ENCODE data around the gene ROS1.
A peak's percentile ranks its signal among the peaks of the same experiment; 100 is the strongest.

ROS1 gene

GRCh38 chr6:117306227-117306790 lies 119.4 kb downstream of the ROS1 start:
- peak; percentile 1 for DNase-seq

- no peak for DNase-seq
Measured at GRCh38 chr6:117304446-117304845, 121.3 kb downstream of the ROS1 start.

- DNase-seq: no peak
Measured at GRCh38 chr6:117303323-117303722, 122.4 kb downstream of the ROS1 start.

- DNase-seq: no peak
Measured at GRCh38 chr6:117298941-117299340, 126.8 kb downstream of the ROS1 start.

- DNase-seq: peak; percentile 18
Measured at GRCh38 chr6:117290173-117290846, 135.4 kb downstream of the ROS1 start.

GRCh38 chr6:117288083-117288715 lies 137.5 kb downstream of the ROS1 start:
- DNase-seq: no peak

DNA sequence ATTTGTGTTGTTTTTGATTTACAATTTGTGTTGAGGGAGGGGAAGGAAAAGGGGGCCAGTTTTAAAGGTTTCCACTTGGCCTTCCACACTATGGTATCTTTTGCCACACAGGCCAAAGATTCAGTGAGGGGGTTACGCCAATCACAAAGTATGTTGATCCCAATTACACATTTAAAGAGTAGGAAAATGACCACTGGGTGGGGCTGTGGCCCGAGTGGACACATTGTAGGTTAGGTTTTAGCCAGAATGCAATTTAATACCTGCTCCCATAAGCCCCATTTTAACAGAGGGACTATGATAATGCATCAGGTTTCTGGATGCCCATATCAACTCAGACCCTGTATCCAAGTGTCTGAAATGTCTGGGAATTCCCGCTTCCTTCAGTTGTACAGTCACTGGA lies 144.8 kb downstream of the ROS1 start:
- DNase-seq: peak; percentile 25

DNA sequence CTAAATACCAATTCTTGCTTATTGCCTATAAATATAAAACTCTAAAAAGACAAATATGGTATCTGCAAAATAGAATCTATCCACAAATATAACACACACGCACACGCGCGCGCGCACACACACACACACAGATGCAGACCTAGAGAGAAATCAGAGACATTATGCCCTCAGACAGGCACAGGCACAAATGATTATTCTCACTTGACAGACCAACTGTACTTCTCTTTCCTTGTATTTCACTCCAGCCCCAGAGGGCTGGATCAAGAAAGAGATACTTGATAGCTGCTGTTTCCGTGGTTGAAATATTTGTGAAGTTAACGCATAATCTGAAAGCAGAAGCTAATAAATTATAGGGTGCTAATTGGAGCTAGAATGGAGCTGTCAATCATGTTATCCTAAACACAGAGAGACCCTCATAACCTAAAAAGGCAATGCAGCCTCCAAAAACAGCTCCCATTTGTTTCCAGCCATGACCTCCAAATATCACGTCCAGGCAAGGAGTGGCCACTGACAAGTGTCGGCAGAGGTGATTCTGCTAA lies 148.9 kb downstream of the ROS1 start:
- DNase-seq: no peak

DNA sequence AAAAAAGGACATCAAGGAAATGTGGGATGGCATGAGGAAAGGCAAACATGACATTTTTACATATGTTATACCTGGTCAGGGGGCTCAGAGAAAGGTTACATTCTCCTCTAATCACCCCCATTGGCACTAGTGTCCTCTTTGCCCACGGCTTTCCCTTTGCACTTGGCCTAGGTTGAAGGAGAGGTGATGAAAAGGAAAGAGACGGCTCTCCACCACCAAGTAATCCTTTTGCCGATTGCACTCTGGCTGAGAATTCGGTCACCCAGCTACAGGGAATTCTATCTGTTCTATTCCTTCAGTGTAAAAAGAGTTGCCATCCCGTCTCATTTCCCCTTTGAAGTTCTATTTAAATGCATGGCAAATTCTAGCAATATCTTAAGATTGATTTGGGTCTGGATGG lies 150.0 kb downstream of the ROS1 start:
- no peak for DNase-seq

- no peak for DNase-seq
Measured at GRCh38 chr6:117275205-117275604, 150.5 kb downstream of the ROS1 start.

- DNase-seq: no peak
Measured at GRCh38 chr6:117272891-117273290, 152.9 kb downstream of the ROS1 start.

DNA sequence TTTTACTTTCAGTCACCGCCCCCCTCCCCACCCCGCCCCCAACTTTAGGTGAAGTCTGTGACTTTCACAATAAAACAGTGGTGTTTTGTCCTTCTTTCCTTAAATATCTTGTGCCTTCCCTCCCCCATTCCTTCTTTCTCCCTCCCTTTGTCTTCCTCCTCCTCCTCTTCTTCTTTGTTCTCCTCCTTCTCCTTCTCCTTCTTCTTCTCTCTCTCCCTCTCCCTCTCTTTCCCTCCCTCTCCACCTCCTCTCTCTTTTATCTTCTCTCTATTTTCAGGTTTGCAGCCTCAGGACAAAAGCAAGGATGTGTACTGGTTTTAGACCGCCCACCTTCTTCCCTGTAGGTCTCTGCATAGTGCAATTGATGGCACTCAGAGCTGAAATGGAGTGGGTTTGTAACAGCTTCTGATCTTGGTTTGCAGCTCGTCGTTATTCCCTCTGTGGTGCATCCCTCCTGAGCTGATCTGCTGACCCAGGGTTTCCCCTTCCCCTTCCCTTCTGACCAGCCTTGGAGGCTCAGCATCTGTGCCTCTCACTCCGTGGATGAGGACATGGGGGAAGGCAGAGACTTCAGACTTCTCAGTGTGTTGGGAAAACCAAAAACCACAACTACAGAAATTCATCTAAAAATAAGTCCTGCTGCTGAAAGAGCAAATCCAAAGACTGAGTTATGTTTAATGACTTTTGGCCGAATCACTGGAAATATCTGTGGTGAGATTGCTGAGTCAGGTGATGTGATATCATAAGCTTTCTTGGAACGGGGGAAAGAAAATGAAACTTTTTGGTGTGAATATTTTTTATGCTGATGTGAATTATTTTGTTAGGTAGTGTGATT lies 153.5 kb downstream of the ROS1 start:
- no peak for DNase-seq

DNA sequence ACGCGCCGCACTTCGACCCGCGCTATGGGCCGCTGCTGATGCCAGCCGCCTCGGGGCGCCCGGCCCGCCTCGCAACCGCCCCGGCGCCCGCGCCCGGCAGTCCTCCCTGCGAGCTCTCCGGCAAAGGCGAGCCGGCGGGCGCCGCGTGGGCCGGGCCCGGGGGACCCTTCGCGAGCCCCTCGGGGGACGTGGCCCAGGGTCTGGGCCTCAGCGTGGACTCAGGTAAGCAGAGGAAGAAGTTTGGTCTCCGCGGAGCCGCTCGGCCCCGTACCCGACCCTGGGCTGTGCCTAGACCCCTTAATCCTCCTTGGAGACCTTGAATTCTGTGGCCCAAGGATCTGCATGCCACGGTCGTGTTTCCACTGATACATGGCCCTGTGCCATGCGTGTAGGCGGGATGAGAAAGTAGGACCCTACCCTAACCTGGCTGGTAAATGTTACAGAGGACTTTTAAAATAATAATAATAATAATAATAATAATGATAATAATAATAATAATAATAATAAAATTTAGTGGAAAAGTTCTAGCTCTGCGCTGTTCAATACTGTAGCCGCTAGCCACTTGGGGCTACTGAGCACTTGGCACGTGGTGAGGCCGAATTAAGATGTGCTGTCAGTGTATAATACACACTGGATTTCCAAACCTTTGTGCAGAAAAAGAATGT lies 154.8 kb downstream of the ROS1 start:
- peak; percentile 53 for DNase-seq

DNA sequence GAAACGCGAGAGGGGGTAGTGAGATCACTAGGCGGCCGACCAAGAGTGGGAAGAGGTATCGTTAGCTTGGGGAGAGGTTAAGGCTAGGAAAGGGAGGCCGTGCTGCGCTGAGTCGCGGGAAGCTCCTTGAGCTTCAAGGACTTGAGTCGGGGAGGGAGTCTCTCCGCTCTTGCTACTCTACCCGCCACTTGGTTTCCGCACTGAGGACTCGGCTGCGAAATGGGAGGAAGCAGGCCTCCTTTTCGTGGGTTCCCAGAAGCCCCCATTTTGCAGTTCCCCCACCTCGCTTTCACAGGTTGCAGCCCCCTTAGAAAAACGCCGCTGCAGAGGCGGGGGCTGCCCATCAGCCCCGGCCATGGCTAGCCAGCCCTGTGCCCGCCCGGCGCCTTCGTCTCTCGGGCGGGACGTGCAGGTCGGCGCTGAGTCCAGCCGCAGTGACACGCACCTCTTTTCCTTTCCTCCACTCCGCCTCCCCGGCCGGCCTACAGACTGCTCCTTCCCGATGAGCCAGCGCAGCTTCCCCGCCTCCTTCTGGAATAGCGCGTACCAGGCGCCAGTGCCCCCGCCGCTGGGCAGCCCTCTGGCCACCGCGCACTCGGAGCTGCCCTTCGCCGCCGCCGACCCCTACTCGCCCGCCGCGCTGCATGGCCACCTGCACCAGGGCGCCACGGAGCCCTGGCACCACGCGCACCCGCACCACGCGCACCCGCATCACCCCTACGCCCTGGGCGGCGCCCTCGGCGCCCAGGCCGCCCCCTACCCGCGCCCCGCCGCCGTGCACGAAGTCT lies 155.5 kb downstream of the ROS1 start:
- peak; percentile 73 for DNase-seq

GRCh38 chr6:117269638-117270054 lies 156.1 kb downstream of the ROS1 start:
- no peak for DNase-seq

- no peak for DNase-seq
Measured at GRCh38 chr6:117268924-117269323, 156.8 kb downstream of the ROS1 start.

GRCh38 chr6:117267766-117268534 lies 157.8 kb downstream of the ROS1 start:
- no peak for DNase-seq

DNA sequence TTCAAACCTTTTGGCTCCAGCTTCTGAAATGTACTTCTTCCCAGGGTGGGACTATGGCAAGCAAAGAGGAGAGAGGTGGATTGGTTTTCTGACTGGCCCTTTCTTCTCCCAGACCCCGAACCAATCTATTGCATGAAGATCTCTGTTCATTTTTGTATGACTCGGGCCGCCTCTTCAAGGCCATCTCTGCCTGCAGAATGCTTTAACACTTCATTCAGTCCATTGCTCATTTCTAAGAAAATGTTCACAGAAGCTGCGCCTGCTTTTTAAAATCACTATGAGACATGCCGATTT lies 158.7 kb downstream of the ROS1 start:
- no peak for DNase-seq

DNA sequence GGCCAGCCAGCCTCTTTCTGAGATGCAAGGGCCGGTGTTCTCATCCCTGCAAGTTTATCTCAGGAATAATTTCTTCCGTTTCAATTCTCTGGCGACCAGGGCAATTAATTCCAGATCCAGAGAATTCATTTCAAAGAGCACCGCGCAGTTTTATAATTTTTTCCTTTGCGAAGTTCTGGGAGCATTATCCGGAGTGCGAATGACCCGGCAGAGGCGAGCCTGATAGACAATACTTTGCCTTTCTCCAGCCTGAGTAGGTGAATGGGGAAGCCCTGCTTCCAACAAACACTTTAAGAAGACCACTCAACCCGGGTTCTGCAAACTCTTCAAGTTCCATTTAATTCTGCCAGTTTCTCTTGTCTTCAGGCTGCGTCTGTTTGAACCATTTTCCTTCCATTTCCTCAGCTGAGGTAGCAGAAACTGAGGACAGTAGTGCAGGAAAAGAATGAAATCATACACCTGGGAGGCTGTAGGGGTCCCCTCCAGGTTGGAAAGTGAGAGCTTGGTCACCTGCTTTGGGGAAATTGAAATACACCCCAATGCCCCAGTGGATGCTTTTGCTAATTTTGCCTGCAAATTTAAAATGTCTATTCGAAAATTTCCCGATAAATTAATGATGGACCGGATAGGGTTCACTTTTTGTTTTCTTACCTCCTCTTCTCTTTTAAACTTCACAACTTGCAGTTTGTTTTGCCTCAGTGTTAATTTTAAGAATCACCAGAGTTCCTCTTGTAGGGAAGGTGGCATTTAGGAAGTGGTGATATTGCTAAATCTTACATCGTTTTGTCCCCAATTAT lies 159.3 kb downstream of the ROS1 start:
- DNase-seq: no peak
